Fibroblast of villous mesenchyme (primary cell): Measurements from ENCODE around the gene CDH4. TPM values are rescaled to one million over a fixed set of nuclear protein-coding genes. Genes with fewer than 3 reads are reported as not detected.

Experiments
- DNase-seq: peaks from one replicate; pipeline ENCODE4 v3.0.0-alpha.2; 2010; ENCODE audit warnings: low read depth
- H3K4me3 ChIP-seq: 2 replicates; pipeline ENCODE4 v1.5.1; 2011; ENCODE audit warnings: low read depth, mild to moderate bottlenecking, low read length
- CTCF ChIP-seq: IDR thresholded peaks from 2 replicates; pipeline ENCODE4 v1.5.1; 2012; ENCODE audit warnings: low read depth, mild to moderate bottlenecking, low read length; ENCODE audit not compliant: insufficient read depth
- total RNA-seq: library from RNA; depleted of rRNA; stranded (reverse); fragments of >200 nt; gene quantifications from 2 replicates; pipeline ENCODE4 v1.2.3, GENCODE V29; 2012

Gene CDH4
- total RNA-seq, 1 donor = 1.7 TPM

- H3K4me3 ChIP-seq = no peak overlapping the region
- TF ChIP-seq CTCF = no peak
- peak; percentile 7 for DNase-seq
Observed at GRCh38 chr20:61219021-61219431, 33.0 kb upstream of the CDH4 start.

GRCh38 chr20:61220131-61220530, 31.9 kb upstream of the CDH4 start:
- no peak overlapping the region for H3K4me3 ChIP-seq
- no peak for DNase-seq
- TF ChIP-seq CTCF = no peak

- no peak for TF ChIP-seq CTCF
- DNase-seq = no peak
- H3K4me3 ChIP-seq = no peak overlapping the region
Observed at GRCh38 chr20:61220626-61221325, 31.3 kb upstream of the CDH4 start.

- DNase-seq = no peak
- no peak for TF ChIP-seq CTCF
- H3K4me3 ChIP-seq = no peak overlapping the region
Observed at GRCh38 chr20:61222699-61223098, 29.4 kb upstream of the CDH4 start.

GRCh38 chr20:61223121-61223520, 28.9 kb upstream of the CDH4 start:
- DNase-seq = no peak
- no peak overlapping the region for H3K4me3 ChIP-seq
- TF ChIP-seq CTCF = no peak

- H3K4me3 ChIP-seq = no peak overlapping the region
- DNase-seq = no peak
- no peak for TF ChIP-seq CTCF
Observed at GRCh38 chr20:61230166-61230565, 21.9 kb upstream of the CDH4 start.

GRCh38 chr20:61233590-61233989, 18.5 kb upstream of the CDH4 start:
- TF ChIP-seq CTCF = no peak
- no peak for DNase-seq
- no peak overlapping the region for H3K4me3 ChIP-seq
